ENCODE data around the gene ELAPOR2. TPM values are rescaled to one million over a fixed set of nuclear protein-coding genes. Genes with fewer than 3 reads are reported as not detected.
"Not testable (repeated sequence)": the region's sequence is repeated elsewhere in the genome, so short reads cannot be mapped to it uniquely, and the experiment has no call there.

ELAPOR2 gene
- total RNA-seq, 3 donors from 2014 or later (not counting 1 experiment from before 2014, with no cell fraction given): 4.2 to 8.6 (median 6.2) TPM

- H3K4me1 ChIP-seq (ENCODE audit: control insufficient read depth, insufficient read depth, low read length): no peaks in the 10 kb centered on the region
- no peaks in the 10 kb centered on the region for H3K9me3 ChIP-seq (ENCODE audit: control insufficient read depth, insufficient read depth, low read length)
- intact Hi-C loops (cut with micrococcal nuclease): no loop called here
- Mint-ChIP-seq H3K4me3 (no peak overlapping the region), H3K36me3 (no peaks in the 10 kb centered on the region), H3K27me3 (ENCODE audit: low read depth in 2 of 2) (peaks cover 20 to 58% of the 10 kb centered on the region in 2 donors), H3K4me1 (no peaks in the 10 kb centered on the region), H3K9me3 (no peaks in the 10 kb centered on the region), H3K27ac (no peak overlapping the region)
- no peak overlapping the region for H3K4me3 ChIP-seq (ENCODE audit: low read length)
- WGBS (ENCODE audit: insufficient coverage): 79% methylated on average over 1 of the region's 1 CpG
- H3K27ac ChIP-seq (ENCODE audit: low read length): no peak overlapping the region
- peaks cover 5% of the 10 kb centered on the region for H3K27me3 ChIP-seq (ENCODE audit: control insufficient read depth, insufficient read depth, low read length)
- no peak for DNase-seq
- TF ChIP-seq CTCF (IDR thresholded peaks at IDR 0.05): no peak
- no peak for ATAC-seq
- no peaks in the 10 kb centered on the region for H3K36me3 ChIP-seq (ENCODE audit: control insufficient read depth, insufficient read depth, low read length)
Measured at GRCh38 chr7:87105401-87105800, 45.9 kb upstream of the ELAPOR2 start.

DNA sequence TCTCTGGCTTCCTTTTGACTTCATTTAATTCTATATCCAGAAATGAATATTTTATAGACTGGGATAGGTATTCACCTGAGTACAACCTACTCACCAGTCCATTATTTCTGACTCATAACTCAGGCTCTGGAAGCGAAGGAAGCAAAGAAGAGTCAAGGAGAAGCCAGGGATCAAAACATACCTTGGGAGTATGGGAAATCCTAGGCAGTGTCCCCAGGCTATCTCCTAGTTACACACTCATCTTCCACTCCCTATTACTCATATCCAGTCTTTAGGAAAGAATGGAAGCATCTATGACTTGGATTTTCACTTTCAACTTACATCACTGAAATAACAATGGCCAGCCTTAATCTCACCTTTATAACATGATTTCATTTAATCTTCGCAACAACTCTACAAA is 40.9 kb upstream of the ELAPOR2 start:
- no peaks in the 10 kb centered on the region for H3K9me3 ChIP-seq (ENCODE audit: control insufficient read depth, insufficient read depth, low read length)
- WGBS (ENCODE audit: insufficient coverage): 82% methylated on average over 2 of the region's 2 CpGs
- no peak overlapping the region for H3K27ac ChIP-seq (ENCODE audit: low read length)
- DNase-seq (no peak), ATAC-seq (no peak)
- Mint-ChIP-seq H3K36me3 (no peaks in the 10 kb centered on the region), H3K27me3 (ENCODE audit: low read depth in 2 of 2) (peaks cover 7 to 19% of the 10 kb centered on the region in 2 donors), H3K27ac (no peak overlapping the region), H3K9me3 (no peaks in the 10 kb centered on the region), H3K4me3 (no peak overlapping the region), H3K4me1 (no peaks in the 10 kb centered on the region)
- no peak overlapping the region for H3K4me3 ChIP-seq (ENCODE audit: low read length)
- no peaks in the 10 kb centered on the region for H3K36me3 ChIP-seq (ENCODE audit: control insufficient read depth, insufficient read depth, low read length)
- TF ChIP-seq CTCF (IDR thresholded peaks at IDR 0.05): no peak
- H3K4me1 ChIP-seq (ENCODE audit: control insufficient read depth, insufficient read depth, low read length): no peaks in the 10 kb centered on the region
- H3K27me3 ChIP-seq (ENCODE audit: control insufficient read depth, insufficient read depth, low read length): no peaks in the 10 kb centered on the region
- intact Hi-C loops (cut with micrococcal nuclease): no loop called here

DNA sequence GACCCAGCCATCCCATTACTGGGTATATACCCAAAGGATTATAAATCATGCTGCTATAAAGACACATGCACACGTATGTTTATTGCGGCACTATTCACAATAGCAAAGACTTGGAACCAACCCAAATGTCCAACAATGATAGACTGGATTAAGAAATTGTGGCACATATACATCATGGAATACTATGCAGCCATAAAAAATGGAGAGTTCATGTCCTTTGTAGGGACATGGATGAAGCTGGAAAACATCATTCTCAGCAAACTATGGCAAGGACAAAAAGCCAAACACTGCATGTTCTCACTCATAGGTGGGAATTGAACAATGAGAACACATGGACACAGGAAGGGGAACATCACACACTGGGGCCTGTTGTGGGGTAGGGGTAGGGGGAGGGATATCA is 37.9 kb upstream of the ELAPOR2 start:
- H3K9me3 ChIP-seq (ENCODE audit: control insufficient read depth, insufficient read depth, low read length); H3K27ac Mint-ChIP-seq; H3K4me3 ChIP-seq (ENCODE audit: low read length); H3K4me3 Mint-ChIP-seq; ATAC-seq; H3K36me3 ChIP-seq (ENCODE audit: control insufficient read depth, insufficient read depth, low read length); intact Hi-C loops (cut with micrococcal nuclease); H3K27me3 ChIP-seq (ENCODE audit: control insufficient read depth, insufficient read depth, low read length); H3K4me1 Mint-ChIP-seq; H3K9me3 Mint-ChIP-seq; H3K27ac ChIP-seq (ENCODE audit: low read length); DNase-seq; H3K4me1 ChIP-seq (ENCODE audit: control insufficient read depth, insufficient read depth, low read length); H3K36me3 Mint-ChIP-seq: not testable (repeated sequence)
- peaks cover 7 to 23% of the 10 kb centered on the region in 2 donors for H3K27me3 Mint-ChIP-seq (ENCODE audit: low read depth in 2 of 2)
- WGBS (ENCODE audit: insufficient coverage): no CpG with 5 or more reads among the region's 2 CpGs

GRCh38 chr7:87094322-87094721 is 34.9 kb upstream of the ELAPOR2 start:
- ATAC-seq: no peak
- no peak overlapping the region for H3K27ac ChIP-seq (ENCODE audit: low read length)
- DNase-seq: no peak
- H3K9me3 Mint-ChIP-seq: no peaks in the 10 kb centered on the region
- H3K4me1 Mint-ChIP-seq: no peaks in the 10 kb centered on the region
- no peaks in the 10 kb centered on the region for H3K4me1 ChIP-seq (ENCODE audit: control insufficient read depth, insufficient read depth, low read length)
- no peak overlapping the region for H3K4me3 Mint-ChIP-seq
- H3K27me3 Mint-ChIP-seq (ENCODE audit: low read depth in 2 of 2): peaks cover 2 to 21% of the 10 kb centered on the region in 2 donors
- H3K4me3 ChIP-seq (ENCODE audit: low read length): no peak overlapping the region
- H3K27ac Mint-ChIP-seq: no peak overlapping the region
- 90% methylated on average over 1 of the region's 2 CpGs for WGBS (ENCODE audit: insufficient coverage)
- no peaks in the 10 kb centered on the region for H3K36me3 Mint-ChIP-seq
- no peaks in the 10 kb centered on the region for H3K9me3 ChIP-seq (ENCODE audit: control insufficient read depth, insufficient read depth, low read length)
- TF ChIP-seq CTCF (IDR thresholded peaks at IDR 0.05): no peak
- intact Hi-C loops (cut with micrococcal nuclease): no loop called here
- peaks cover 2% of the 10 kb centered on the region for H3K27me3 ChIP-seq (ENCODE audit: control insufficient read depth, insufficient read depth, low read length)
- no peaks in the 10 kb centered on the region for H3K36me3 ChIP-seq (ENCODE audit: control insufficient read depth, insufficient read depth, low read length)

All from natural killer cell (primary cell).